ENCODE data around the gene SLC35E1.
A peak's percentile ranks its signal among the peaks of the same experiment; 100 is the strongest.

Gene SLC35E1

GRCh38 chr19:16572332-16573211, at the start of gene SLC35E1:
Gene SLC35E1, minus strand, starts transcription at chr19:16572415. Its CDS starts 51 bp downstream, at chr19:16572364.
- DNase-seq: peak; percentile 87

- DNase-seq: no peak
Measured at GRCh38 chr19:16621165-16621800, 49.1 kb upstream of the SLC35E1 start.

- DNase-seq: no peak
Measured at GRCh38 chr19:16620584-16620983, 48.4 kb upstream of the SLC35E1 start.

- no peak for DNase-seq
Measured at GRCh38 chr19:16620018-16620417, 47.8 kb upstream of the SLC35E1 start.

GRCh38 chr19:16619457-16619856, 47.2 kb upstream of the SLC35E1 start:
- DNase-seq: no peak

- DNase-seq: no peak
Measured at GRCh38 chr19:16618248-16618647, 46.0 kb upstream of the SLC35E1 start.

GRCh38 chr19:16615808-16616207, 43.6 kb upstream of the SLC35E1 start:
- DNase-seq: no peak

- no peak for DNase-seq
Measured at GRCh38 chr19:16614941-16615340, 42.7 kb upstream of the SLC35E1 start.

- no peak for DNase-seq
Measured at GRCh38 chr19:16613841-16614240, 41.6 kb upstream of the SLC35E1 start.

- DNase-seq: no peak
Measured at GRCh38 chr19:16612636-16613035, 40.4 kb upstream of the SLC35E1 start.

GRCh38 chr19:16611121-16611520, 38.9 kb upstream of the SLC35E1 start:
- peak; percentile 55 for DNase-seq

GRCh38 chr19:16609511-16610200, 37.4 kb upstream of the SLC35E1 start:
- no peak for DNase-seq

GRCh38 chr19:16608290-16608739, 36.1 kb upstream of the SLC35E1 start:
- DNase-seq: no peak

GRCh38 chr19:16607819-16608218, 35.6 kb upstream of the SLC35E1 start:
- no peak for DNase-seq

- DNase-seq: no peak
Measured at GRCh38 chr19:16605553-16605994, 33.4 kb upstream of the SLC35E1 start.

GRCh38 chr19:16605115-16605514, 32.9 kb upstream of the SLC35E1 start:
- no peak for DNase-seq

- no peak for DNase-seq
Measured at GRCh38 chr19:16604615-16605014, 32.4 kb upstream of the SLC35E1 start.

- DNase-seq: no peak
Measured at GRCh38 chr19:16603090-16603489, 30.9 kb upstream of the SLC35E1 start.

- DNase-seq: no peak
Measured at GRCh38 chr19:16601378-16602052, 29.3 kb upstream of the SLC35E1 start.

- DNase-seq: no peak
Measured at GRCh38 chr19:16600824-16601223, 28.6 kb upstream of the SLC35E1 start.

GRCh38 chr19:16599655-16600346, 27.6 kb upstream of the SLC35E1 start:
- no peak for DNase-seq

- DNase-seq: no peak
Measured at GRCh38 chr19:16598848-16599247, 26.6 kb upstream of the SLC35E1 start.

Data from NCI-H510A treated with DMSO at 0.1 percent for 48 hours (cell line).